Panc1 (cell line): ENCODE results near the gene AGT. TPM values are rescaled to one million over a fixed set of nuclear protein-coding genes. Genes with fewer than 3 reads are reported as not detected.

ENCODE experiments used
- ATAC-seq: fragments of 200-7000 bp; cut with Tn5 transposase; 2 replicates; pipeline ENCODE4 v1.9.1; 2020; ENCODE audit warnings: mild to moderate bottlenecking, moderate library complexity
- BruUV-seq: library from RNA; stranded (reverse); fragments of 400-500 nt; replicated peaks from 2 replicates; lab custom pipeline; 2021; lab: Mats Ljungman, UMichigan
- CTCF ChIA-PET: fragments of 300-600 bp; sonication (Branson Sonifier 250); formaldehyde crosslinking; loops from one replicate; lab custom pipeline; 2022; ENCODE audit warnings: antibody characterized with exemption; lab: Charles Lee
- POLR2A ChIA-PET: fragments of 300-600 bp; sonication (Branson Sonifier 250); formaldehyde crosslinking; loops from one replicate; lab custom pipeline; 2022; ENCODE audit warnings: antibody characterized with exemption; lab: Charles Lee
- DNase-seq: peaks from one replicate; pipeline ENCODE4 v3.0.0-alpha.2; 2010; ENCODE audit warnings: low read depth, low spot score
- H3K27ac ChIP-seq: 2 replicates; pipeline ENCODE4 v1.5.1; 2011; ENCODE audit warnings: mild to moderate bottlenecking, low read length, inconsistent platforms
- H3K27me3 ChIP-seq: fragments of 200-500 bp; sonication (Bioruptor generic); 2 replicates; pipeline ENCODE4 v1.6.0; 2014; ENCODE audit warnings: low read length, inconsistent platforms; ENCODE audit not compliant: control insufficient read depth, insufficient read depth
- H3K36me3 ChIP-seq: fragments of 200-500 bp; sonication (Bioruptor generic); 2 replicates; pipeline ENCODE4 v1.5.1; 2014; ENCODE audit warnings: inconsistent platforms, mild to moderate bottlenecking, low read length, moderate library complexity; ENCODE audit not compliant: control insufficient read depth, insufficient read depth
- H3K4me1 ChIP-seq: 2 replicates; pipeline ENCODE4 v1.5.1; 2011; ENCODE audit warnings: inconsistent platforms, mild to moderate bottlenecking, low read length, moderate library complexity; ENCODE audit not compliant: control insufficient read depth, insufficient read depth
- H3K4me3 ChIP-seq, 2 experiments: 2 replicates each; pipeline ENCODE4 v1.5.1; 2011 to 2012; ENCODE audit warnings: low read depth in 2 of 2, low read length in 2 of 2, mild to moderate bottlenecking in 2 of 2, inconsistent platforms in 1 of 2, moderate library complexity in 1 of 2
- H3K9me3 ChIP-seq: fragments of 200-500 bp; sonication (Bioruptor generic); 2 replicates; pipeline ENCODE4 v1.5.1; 2014; ENCODE audit warnings: low read depth, mild to moderate bottlenecking, inconsistent platforms, low read length, moderate library complexity; ENCODE audit not compliant: control insufficient read depth, insufficient read depth
- POLR2AphosphoS5 ChIP-seq: IDR thresholded peaks from 2 replicates; pipeline ENCODE4 v1.6.1; 2012; ENCODE audit warnings: mild to moderate bottlenecking, low read depth, low read length, moderate library complexity
- SIN3A ChIP-seq: IDR thresholded peaks from 2 replicates; pipeline ENCODE4 v1.6.1; 2012; ENCODE audit warnings: low read depth, mild to moderate bottlenecking, low read length, moderate library complexity, borderline replicate concordance; ENCODE audit not compliant: insufficient read depth
- TCF7L2 ChIP-seq: IDR thresholded peaks from 2 replicates; pipeline ENCODE4 v1.6.1; 2011; ENCODE audit warnings: mild to moderate bottlenecking, low read depth, low read length, inconsistent platforms
- in situ Hi-C: cut with HindIII; loops from 2 replicates; pipeline ENCODE4 v1.10.0; 2016; ENCODE audit warnings: low sequenced_read_pairs, low pct_unique_long_range_greater_than_20kb
- intact Hi-C: fragments of 100-400 bp; cut with micrococcal nuclease; formaldehyde crosslinking; loops from one replicate; pipeline ENCODE4 v1.10.0; 2022; ENCODE audit not compliant: unreplicated experiment
- total RNA-seq: library from RNA; stranded (reverse); gene quantifications from one replicate; pipeline ENCODE4 v1.2.1, GENCODE V29; 2021; ENCODE audit not compliant: unreplicated experiment
- TF ChIP-seq, protein P1 (sequence below), 2 experiments: IDR thresholded peaks; 2 replicates each; pipeline ENCODE4 v1.6.1; 2011 to 2012; ENCODE audit warnings: low read depth in 2 of 2, control low read depth in 1 of 2, low read length in 1 of 2, mild to moderate bottlenecking in 1 of 2, moderate library complexity in 1 of 2; ENCODE audit not compliant: insufficient read depth in 1 of 2
- TF ChIP-seq, protein P2 (sequence below): fragments of 450-650 bp; IDR thresholded peaks from 2 replicates; pipeline ENCODE4 v1.5.1; 2017; ENCODE audit warnings: mild to moderate bottlenecking

Gene AGT
- total RNA-seq, 1 experiment from 2014 or later: 0.87 TPM

DNA sequence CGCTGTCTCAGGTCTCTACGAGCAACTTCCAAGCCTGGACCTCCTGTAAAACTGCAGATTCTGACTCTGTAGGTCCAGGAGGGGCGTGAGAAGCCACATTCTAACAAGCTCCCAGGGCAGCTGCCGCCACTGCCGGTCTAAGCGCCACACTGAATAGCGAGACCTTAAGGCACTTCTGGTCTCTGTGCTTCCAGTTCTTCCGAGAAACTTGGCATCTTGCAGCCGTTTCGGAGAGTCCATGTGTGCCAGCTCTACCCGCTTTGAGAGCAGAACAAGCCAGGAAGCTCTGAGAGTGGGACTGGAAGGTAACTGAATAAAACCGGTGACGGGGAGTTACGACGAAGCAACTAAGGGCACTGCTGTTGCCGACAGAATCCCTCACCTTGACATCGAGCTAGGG lies 12.5 kb downstream of the AGT start:
- CTCF ChIA-PET: no interaction called here
- no TSS peak for BruUV-seq
- H3K27ac ChIP-seq: no peak overlapping the region

DNA sequence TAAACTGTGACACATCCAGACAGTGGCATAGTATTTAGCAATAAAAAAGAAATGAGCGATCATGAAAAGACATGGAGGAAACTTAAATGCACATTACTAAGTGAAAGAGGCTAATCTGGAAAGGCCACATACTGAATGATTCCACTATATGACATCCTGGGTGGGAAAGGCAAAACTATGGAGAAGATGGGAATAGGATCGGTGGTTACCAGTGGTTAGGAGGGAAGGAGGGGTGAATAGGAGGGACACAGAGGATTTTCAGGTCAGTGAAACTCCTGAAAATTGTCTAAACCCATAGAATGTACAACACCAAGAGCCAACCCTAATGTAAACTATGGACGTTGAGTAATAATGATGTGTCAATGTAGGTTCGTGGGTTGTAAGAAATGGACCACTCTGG lies 13.8 kb downstream of the AGT start:
- H3K4me1 ChIP-seq: no peaks in the 10 kb centered on the region
- in situ Hi-C loops: no loop called here
- peaks cover 4% of the 10 kb centered on the region; the same call in 1 of the 2 replicates for H3K27me3 ChIP-seq
- no peaks in the 10 kb centered on the region for H3K36me3 ChIP-seq
- no TSS peak for BruUV-seq
- intact Hi-C loops: no loop called here
- POLR2A ChIA-PET: no interaction called here
- no peak for ATAC-seq
- no peak overlapping the region for H3K27ac ChIP-seq
- H3K4me3 ChIP-seq: no peak overlapping the region
- DNase-seq: no peak
- TF ChIP-seq, protein P1, sequence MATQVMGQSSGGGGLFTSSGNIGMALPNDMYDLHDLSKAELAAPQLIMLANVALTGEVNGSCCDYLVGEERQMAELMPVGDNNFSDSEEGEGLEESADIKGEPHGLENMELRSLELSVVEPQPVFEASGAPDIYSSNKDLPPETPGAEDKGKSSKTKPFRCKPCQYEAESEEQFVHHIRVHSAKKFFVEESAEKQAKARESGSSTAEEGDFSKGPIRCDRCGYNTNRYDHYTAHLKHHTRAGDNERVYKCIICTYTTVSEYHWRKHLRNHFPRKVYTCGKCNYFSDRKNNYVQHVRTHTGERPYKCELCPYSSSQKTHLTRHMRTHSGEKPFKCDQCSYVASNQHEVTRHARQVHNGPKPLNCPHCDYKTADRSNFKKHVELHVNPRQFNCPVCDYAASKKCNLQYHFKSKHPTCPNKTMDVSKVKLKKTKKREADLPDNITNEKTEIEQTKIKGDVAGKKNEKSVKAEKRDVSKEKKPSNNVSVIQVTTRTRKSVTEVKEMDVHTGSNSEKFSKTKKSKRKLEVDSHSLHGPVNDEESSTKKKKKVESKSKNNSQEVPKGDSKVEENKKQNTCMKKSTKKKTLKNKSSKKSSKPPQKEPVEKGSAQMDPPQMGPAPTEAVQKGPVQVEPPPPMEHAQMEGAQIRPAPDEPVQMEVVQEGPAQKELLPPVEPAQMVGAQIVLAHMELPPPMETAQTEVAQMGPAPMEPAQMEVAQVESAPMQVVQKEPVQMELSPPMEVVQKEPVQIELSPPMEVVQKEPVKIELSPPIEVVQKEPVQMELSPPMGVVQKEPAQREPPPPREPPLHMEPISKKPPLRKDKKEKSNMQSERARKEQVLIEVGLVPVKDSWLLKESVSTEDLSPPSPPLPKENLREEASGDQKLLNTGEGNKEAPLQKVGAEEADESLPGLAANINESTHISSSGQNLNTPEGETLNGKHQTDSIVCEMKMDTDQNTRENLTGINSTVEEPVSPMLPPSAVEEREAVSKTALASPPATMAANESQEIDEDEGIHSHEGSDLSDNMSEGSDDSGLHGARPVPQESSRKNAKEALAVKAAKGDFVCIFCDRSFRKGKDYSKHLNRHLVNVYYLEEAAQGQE (IDR thresholded peaks at IDR 0.05; ENCODE audit: insufficient read depth in 1 of 2, low read depth in 2 of 2, low read length in 1 of 2): no peak
- TF ChIP-seq TCF7L2 (no peak), SIN3A (no peak), POLR2AphosphoS5 (no peak)
- TF ChIP-seq, protein P2, sequence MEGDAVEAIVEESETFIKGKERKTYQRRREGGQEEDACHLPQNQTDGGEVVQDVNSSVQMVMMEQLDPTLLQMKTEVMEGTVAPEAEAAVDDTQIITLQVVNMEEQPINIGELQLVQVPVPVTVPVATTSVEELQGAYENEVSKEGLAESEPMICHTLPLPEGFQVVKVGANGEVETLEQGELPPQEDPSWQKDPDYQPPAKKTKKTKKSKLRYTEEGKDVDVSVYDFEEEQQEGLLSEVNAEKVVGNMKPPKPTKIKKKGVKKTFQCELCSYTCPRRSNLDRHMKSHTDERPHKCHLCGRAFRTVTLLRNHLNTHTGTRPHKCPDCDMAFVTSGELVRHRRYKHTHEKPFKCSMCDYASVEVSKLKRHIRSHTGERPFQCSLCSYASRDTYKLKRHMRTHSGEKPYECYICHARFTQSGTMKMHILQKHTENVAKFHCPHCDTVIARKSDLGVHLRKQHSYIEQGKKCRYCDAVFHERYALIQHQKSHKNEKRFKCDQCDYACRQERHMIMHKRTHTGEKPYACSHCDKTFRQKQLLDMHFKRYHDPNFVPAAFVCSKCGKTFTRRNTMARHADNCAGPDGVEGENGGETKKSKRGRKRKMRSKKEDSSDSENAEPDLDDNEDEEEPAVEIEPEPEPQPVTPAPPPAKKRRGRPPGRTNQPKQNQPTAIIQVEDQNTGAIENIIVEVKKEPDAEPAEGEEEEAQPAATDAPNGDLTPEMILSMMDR: no peak
- CTCF ChIA-PET: no interaction called here
- no peaks in the 10 kb centered on the region for H3K9me3 ChIP-seq

More for the DNA sequence above, 12.5 kb downstream of the AGT start:
- DNase-seq (no peak), ATAC-seq (no peak)
- in situ Hi-C loops (no loop called here), intact Hi-C loops (no loop called here)
- Histone ChIP-seq H3K9me3 (no peaks in the 10 kb centered on the region), H3K27me3 (peaks cover 4% of the 10 kb centered on the region; the same call in 1 of the 2 replicates), H3K4me3 (no peak overlapping the region), H3K4me1 (no peaks in the 10 kb centered on the region), H3K36me3 (no peaks in the 10 kb centered on the region)
- POLR2A ChIA-PET: no interaction called here
- TF ChIP-seq, protein P1 (IDR thresholded peaks at IDR 0.05; ENCODE audit: insufficient read depth in 1 of 2, low read depth in 2 of 2, low read length in 1 of 2): no peak
- TF ChIP-seq, protein P2: no peak
- no peak for TF ChIP-seq TCF7L2
- TF ChIP-seq SIN3A: no peak
- TF ChIP-seq POLR2AphosphoS5: no peak
